ENCODE results near the gene ARL6IP5. TPM values are rescaled to one million over a fixed set of nuclear protein-coding genes. Genes with fewer than 3 reads are reported as not detected.

The ARL6IP5 gene
- total RNA-seq, 1 experiment from 2014 or later = 25.4 TPM

DNA sequence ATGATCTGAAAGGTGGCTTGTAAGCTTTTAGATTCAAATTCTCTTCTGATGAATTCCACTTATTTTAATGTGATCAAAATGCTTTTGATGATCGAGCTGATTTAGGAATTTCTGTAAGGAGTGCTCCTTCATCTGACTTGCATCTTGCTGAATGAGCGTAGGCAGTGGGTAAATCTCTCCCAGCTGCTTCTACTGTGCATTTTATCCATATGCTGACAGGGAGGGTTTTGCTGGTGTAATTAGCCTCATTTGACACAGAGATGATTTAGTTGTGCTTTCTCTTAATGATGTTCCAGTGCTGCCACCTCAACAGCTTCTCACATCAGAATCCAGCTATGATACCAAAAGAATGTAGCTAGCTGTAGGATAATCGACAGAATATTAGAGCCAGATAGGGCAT, 41.5 kb downstream of the ARL6IP5 start:
- Histone ChIP-seq H3K9me3 (ENCODE audit: low read length) (no peaks in the 10 kb centered on the region), H4K20me1 (ENCODE audit: low read length) (no peaks in the 10 kb centered on the region), H3K36me3 (ENCODE audit: low read depth, low read length) (no peaks in the 10 kb centered on the region), H3K4me2 (ENCODE audit: low read length) (no peak overlapping the region), H3K4me1 (ENCODE audit: insufficient read depth, low read length) (no peaks in the 10 kb centered on the region), H3K27me3 (ENCODE audit: low read length) (no peaks in the 10 kb centered on the region), H3F3A (ENCODE audit: low read length, unreplicated experiment) (no peaks in the 10 kb centered on the region), H3K9me2 (replicated peaks; ENCODE audit: low read length) (no peaks in the 10 kb centered on the region), H3K27ac (ENCODE audit: low read length) (no peak overlapping the region), H3K9ac (ENCODE audit: low read length) (no peak overlapping the region), H3K79me2 (ENCODE audit: low read length) (no peaks in the 10 kb centered on the region), H3K4me3 (ENCODE audit: low read length) (no peak overlapping the region), H2AFZ (ENCODE audit: low read length) (no peak overlapping the region)
- DNase-seq = no peak
- intact Hi-C loops (cut with micrococcal nuclease) = no loop called here
- BruUV-seq (replicated peaks) = no TSS peak
- TF ChIP-seq EZH2 (IDR thresholded peaks at IDR 0.05; ENCODE audit: low read length, unreplicated experiment) (no peak), EZH2phosphoT487 (IDR thresholded peaks at IDR 0.05; ENCODE audit: borderline replicate concordance, low read length) (no peak)
- TF ChIP-seq, protein P1, sequence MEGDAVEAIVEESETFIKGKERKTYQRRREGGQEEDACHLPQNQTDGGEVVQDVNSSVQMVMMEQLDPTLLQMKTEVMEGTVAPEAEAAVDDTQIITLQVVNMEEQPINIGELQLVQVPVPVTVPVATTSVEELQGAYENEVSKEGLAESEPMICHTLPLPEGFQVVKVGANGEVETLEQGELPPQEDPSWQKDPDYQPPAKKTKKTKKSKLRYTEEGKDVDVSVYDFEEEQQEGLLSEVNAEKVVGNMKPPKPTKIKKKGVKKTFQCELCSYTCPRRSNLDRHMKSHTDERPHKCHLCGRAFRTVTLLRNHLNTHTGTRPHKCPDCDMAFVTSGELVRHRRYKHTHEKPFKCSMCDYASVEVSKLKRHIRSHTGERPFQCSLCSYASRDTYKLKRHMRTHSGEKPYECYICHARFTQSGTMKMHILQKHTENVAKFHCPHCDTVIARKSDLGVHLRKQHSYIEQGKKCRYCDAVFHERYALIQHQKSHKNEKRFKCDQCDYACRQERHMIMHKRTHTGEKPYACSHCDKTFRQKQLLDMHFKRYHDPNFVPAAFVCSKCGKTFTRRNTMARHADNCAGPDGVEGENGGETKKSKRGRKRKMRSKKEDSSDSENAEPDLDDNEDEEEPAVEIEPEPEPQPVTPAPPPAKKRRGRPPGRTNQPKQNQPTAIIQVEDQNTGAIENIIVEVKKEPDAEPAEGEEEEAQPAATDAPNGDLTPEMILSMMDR (conservative IDR thresholded peaks at IDR 0.05; ENCODE audit: low read depth, low read length) = no peak
- no peak for ATAC-seq
- ChIA-PET POLR2A (ENCODE audit: unreplicated experiment) (no interaction called here), CTCF (no interaction called here)

DNA sequence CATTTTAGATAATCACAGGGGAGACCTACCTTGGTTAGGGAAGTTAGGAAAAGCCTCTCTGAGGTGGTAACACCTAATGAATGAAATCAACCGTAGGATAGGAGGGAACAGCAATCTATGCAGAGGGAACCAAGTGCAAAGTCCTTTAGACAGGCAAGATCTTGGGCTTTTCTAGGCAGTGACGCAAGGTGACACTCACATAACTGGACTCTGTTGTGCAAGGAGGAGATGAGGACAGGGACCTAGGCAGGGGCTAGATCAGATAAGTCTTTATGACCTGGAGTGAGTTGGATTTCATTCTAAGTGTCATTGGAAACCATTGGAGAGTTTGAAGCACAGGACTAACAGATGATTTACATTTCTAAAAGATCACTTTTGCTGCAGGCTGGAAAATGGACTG, 42.3 kb downstream of the ARL6IP5 start:
- TF ChIP-seq EZH2 (IDR thresholded peaks at IDR 0.05; ENCODE audit: low read length, unreplicated experiment) (no peak), EZH2phosphoT487 (IDR thresholded peaks at IDR 0.05; ENCODE audit: borderline replicate concordance, low read length) (no peak)
- TF ChIP-seq, protein P1 (conservative IDR thresholded peaks at IDR 0.05; ENCODE audit: low read depth, low read length) = no peak
- ChIA-PET POLR2A (ENCODE audit: unreplicated experiment) (no interaction called here), CTCF (no interaction called here)
- Histone ChIP-seq H3K4me2 (ENCODE audit: low read length) (no peak overlapping the region), H3K4me3 (ENCODE audit: low read length) (no peak overlapping the region), H3K9me3 (ENCODE audit: low read length) (no peaks in the 10 kb centered on the region), H3K27me3 (ENCODE audit: low read length) (no peaks in the 10 kb centered on the region), H3K9ac (ENCODE audit: low read length) (no peak overlapping the region), H4K20me1 (ENCODE audit: low read length) (no peaks in the 10 kb centered on the region), H3K4me1 (ENCODE audit: insufficient read depth, low read length) (no peaks in the 10 kb centered on the region), H3F3A (ENCODE audit: low read length, unreplicated experiment) (no peaks in the 10 kb centered on the region), H3K79me2 (ENCODE audit: low read length) (no peaks in the 10 kb centered on the region), H3K36me3 (ENCODE audit: low read depth, low read length) (no peaks in the 10 kb centered on the region), H2AFZ (ENCODE audit: low read length) (no peak overlapping the region), H3K9me2 (replicated peaks; ENCODE audit: low read length) (no peaks in the 10 kb centered on the region), H3K27ac (ENCODE audit: low read length) (no peak overlapping the region)
- no peak for DNase-seq
- no TSS peak for BruUV-seq (replicated peaks)
- ATAC-seq = no peak
- intact Hi-C loops (cut with micrococcal nuclease) = no loop called here

DNA sequence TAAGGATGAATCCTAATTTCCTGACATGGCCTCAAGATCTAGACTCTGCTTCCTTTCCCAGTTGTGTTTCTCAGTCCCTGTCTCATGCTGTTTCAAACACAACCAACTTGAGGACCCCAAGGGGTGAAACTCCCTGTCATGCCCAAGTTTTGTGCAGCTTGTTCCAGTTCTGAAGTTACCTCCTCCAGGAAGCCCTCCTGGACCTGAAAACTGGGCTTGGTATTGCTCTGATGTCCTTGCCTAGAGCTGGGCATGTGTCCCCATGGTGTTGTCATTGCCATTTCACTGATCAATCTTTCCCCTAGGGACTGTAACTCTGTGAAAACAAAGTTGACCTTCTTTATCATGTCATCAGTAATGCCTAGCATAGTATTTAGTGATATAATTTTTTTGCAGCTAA, 43.8 kb downstream of the ARL6IP5 start:
- H3K27me3 ChIP-seq (ENCODE audit: low read length) = no peaks in the 10 kb centered on the region
- no peak overlapping the region for H3K4me2 ChIP-seq (ENCODE audit: low read length)
- H3K79me2 ChIP-seq (ENCODE audit: low read length) = no peaks in the 10 kb centered on the region
- ChIA-PET CTCF (no interaction called here), POLR2A (ENCODE audit: unreplicated experiment) (no interaction called here)
- H3K9me2 ChIP-seq (replicated peaks; ENCODE audit: low read length) = no peaks in the 10 kb centered on the region
- H3K9me3 ChIP-seq (ENCODE audit: low read length) = no peaks in the 10 kb centered on the region
- no peaks in the 10 kb centered on the region for H4K20me1 ChIP-seq (ENCODE audit: low read length)
- no peak overlapping the region for H3K9ac ChIP-seq (ENCODE audit: low read length)
- DNase-seq (no peak), ATAC-seq (no peak)
- H2AFZ ChIP-seq (ENCODE audit: low read length) = no peak overlapping the region
- no peak overlapping the region for H3K4me3 ChIP-seq (ENCODE audit: low read length)
- H3F3A ChIP-seq (ENCODE audit: low read length, unreplicated experiment) = no peaks in the 10 kb centered on the region
- no peak overlapping the region for H3K27ac ChIP-seq (ENCODE audit: low read length)
- no TSS peak for BruUV-seq (replicated peaks)
- no peaks in the 10 kb centered on the region for H3K36me3 ChIP-seq (ENCODE audit: low read depth, low read length)
- TF ChIP-seq EZH2 (IDR thresholded peaks at IDR 0.05; ENCODE audit: low read length, unreplicated experiment) = no peak
- no peak for TF ChIP-seq EZH2phosphoT487 (IDR thresholded peaks at IDR 0.05; ENCODE audit: borderline replicate concordance, low read length)
- TF ChIP-seq, protein P1 (conservative IDR thresholded peaks at IDR 0.05; ENCODE audit: low read depth, low read length) = no peak
- intact Hi-C loops (cut with micrococcal nuclease) = no loop called here
- no peaks in the 10 kb centered on the region for H3K4me1 ChIP-seq (ENCODE audit: insufficient read depth, low read length)

Data from PC-3 (cell line).